ENCODE measurements around the gene GGA3. TPM values are rescaled to one million over a fixed set of nuclear protein-coding genes. Genes with fewer than 3 reads are reported as not detected.

GGA3 gene
- total RNA-seq, 1 experiment from 2014 or later, result 58.3 TPM

DNA sequence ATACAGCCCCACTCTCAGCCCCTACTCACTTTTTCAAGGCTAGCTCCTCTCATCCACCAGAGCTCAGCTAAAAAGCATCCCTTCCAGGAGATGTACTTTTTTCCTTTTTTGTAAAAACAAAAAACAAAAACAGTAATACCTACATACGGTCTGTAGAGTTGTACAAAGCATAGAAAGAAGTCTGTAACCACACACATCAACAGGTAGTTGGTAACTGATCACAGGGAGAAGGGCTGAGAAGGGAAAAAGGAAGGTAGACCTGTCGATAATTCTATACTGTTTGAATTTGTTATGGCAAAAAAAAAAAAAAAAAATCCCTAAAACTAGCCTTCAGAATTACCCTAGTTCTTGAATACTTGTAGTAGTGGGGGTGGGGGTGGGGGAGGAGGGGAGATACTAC lies 27.0 kb upstream of the GGA3 start:
- no peak for ATAC-seq
- Histone ChIP-seq H3K27me3 (ENCODE audit: insufficient read depth, low read length) (no peaks in the 10 kb centered on the region), H2AFZ (ENCODE audit: low read depth, low read length, poor library complexity, severe bottlenecking) (no peak overlapping the region), H3K36me3 (ENCODE audit: control insufficient read depth in 1 of 2, insufficient read depth in 2 of 2, low read length in 2 of 2) (peaks cover 8 to 25% of the 10 kb centered on the region in 2 experiments), H3K27ac (ENCODE audit: low read depth, low read length) (peak overlapping the region; percentile 75), H3K4me1 (ENCODE audit: control insufficient read depth in 1 of 2, insufficient read depth in 2 of 2, low read length in 2 of 2) (peaks cover 10 to 15% of the 10 kb centered on the region in 2 experiments), H3K9me2 (ENCODE audit: insufficient read depth) (no peaks in the 10 kb centered on the region), H4K20me1 (ENCODE audit: insufficient read depth) (no peaks in the 10 kb centered on the region), H3K4me2 (ENCODE audit: low read length) (peak overlapping the region; percentile 85), H3K9me3 (ENCODE audit: control insufficient read depth in 1 of 2, insufficient read depth in 1 of 2, low read depth in 1 of 2, low read length in 2 of 2) (no peaks in the 10 kb centered on the region), H3K4me3 (replicated peaks in 1 of 2; ENCODE audit: low read depth in 1 of 2, low read length in 2 of 2) (peak overlapping the region; percentile 83 to 98), H3K79me2 (ENCODE audit: insufficient read depth, low read length) (peaks cover 35% of the 10 kb centered on the region), H3K9ac (ENCODE audit: low read length) (peak overlapping the region; percentile 82)
- POLR2A ChIA-PET, result interaction anchor here (1.0 to 1.7 kb wide), 6 partner anchors 10 to 492 kb away, joined by 3 to 40 read pairs (median 8); partner anchors contain the start of genes GRB2 and MIF4GD
- no TSS peak for BruUV-seq (replicated peaks)
- CTCF ChIA-PET, result interaction anchor here (1.2 to 2.8 kb wide), 6 partner anchors 16 to 237 kb away, joined by 3 to 11 read pairs (median 6); partner anchors contain the start of genes GRB2, LLGL2 and TSEN54
- intact Hi-C loops (cut with micrococcal nuclease), result no loop called here
- TF ChIP-seq, protein P1, sequence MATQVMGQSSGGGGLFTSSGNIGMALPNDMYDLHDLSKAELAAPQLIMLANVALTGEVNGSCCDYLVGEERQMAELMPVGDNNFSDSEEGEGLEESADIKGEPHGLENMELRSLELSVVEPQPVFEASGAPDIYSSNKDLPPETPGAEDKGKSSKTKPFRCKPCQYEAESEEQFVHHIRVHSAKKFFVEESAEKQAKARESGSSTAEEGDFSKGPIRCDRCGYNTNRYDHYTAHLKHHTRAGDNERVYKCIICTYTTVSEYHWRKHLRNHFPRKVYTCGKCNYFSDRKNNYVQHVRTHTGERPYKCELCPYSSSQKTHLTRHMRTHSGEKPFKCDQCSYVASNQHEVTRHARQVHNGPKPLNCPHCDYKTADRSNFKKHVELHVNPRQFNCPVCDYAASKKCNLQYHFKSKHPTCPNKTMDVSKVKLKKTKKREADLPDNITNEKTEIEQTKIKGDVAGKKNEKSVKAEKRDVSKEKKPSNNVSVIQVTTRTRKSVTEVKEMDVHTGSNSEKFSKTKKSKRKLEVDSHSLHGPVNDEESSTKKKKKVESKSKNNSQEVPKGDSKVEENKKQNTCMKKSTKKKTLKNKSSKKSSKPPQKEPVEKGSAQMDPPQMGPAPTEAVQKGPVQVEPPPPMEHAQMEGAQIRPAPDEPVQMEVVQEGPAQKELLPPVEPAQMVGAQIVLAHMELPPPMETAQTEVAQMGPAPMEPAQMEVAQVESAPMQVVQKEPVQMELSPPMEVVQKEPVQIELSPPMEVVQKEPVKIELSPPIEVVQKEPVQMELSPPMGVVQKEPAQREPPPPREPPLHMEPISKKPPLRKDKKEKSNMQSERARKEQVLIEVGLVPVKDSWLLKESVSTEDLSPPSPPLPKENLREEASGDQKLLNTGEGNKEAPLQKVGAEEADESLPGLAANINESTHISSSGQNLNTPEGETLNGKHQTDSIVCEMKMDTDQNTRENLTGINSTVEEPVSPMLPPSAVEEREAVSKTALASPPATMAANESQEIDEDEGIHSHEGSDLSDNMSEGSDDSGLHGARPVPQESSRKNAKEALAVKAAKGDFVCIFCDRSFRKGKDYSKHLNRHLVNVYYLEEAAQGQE (IDR thresholded peaks at IDR 0.05; ENCODE audit: low read depth), result no peak
- TF ChIP-seq JUND (IDR thresholded peaks at IDR 0.05) (no peak), ZNF274 (IDR thresholded peaks at IDR 0.05; ENCODE audit: low read depth, low read length) (no peak)
- TF ChIP-seq, protein P2, sequence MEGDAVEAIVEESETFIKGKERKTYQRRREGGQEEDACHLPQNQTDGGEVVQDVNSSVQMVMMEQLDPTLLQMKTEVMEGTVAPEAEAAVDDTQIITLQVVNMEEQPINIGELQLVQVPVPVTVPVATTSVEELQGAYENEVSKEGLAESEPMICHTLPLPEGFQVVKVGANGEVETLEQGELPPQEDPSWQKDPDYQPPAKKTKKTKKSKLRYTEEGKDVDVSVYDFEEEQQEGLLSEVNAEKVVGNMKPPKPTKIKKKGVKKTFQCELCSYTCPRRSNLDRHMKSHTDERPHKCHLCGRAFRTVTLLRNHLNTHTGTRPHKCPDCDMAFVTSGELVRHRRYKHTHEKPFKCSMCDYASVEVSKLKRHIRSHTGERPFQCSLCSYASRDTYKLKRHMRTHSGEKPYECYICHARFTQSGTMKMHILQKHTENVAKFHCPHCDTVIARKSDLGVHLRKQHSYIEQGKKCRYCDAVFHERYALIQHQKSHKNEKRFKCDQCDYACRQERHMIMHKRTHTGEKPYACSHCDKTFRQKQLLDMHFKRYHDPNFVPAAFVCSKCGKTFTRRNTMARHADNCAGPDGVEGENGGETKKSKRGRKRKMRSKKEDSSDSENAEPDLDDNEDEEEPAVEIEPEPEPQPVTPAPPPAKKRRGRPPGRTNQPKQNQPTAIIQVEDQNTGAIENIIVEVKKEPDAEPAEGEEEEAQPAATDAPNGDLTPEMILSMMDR (IDR thresholded peaks at IDR 0.05 in 2 of 3, conservative IDR thresholded peaks at IDR 0.05 in 1 of 3; ENCODE audit: borderline replicate concordance in 1 of 3, insufficient read depth in 1 of 3, low read depth in 2 of 3, low read length in 2 of 3), result no peak
- DNase-seq (ENCODE audit: low read depth, low spot score), result no peak
- RAD21 ChIA-PET (ENCODE audit: low non-redundant PET in 1 of 2, low total read pairs in 2 of 2, uncharacterized antibody in 2 of 2, unreplicated experiment in 2 of 2), result interaction anchor here in 1 of 2 experiments (1.3 kb wide), 1 partner anchor 117 kb away, joined by 5 read pairs; the partner anchor contains the start of gene GRB2
